ENCODE results near the gene APC2.

Gene APC2

DNA sequence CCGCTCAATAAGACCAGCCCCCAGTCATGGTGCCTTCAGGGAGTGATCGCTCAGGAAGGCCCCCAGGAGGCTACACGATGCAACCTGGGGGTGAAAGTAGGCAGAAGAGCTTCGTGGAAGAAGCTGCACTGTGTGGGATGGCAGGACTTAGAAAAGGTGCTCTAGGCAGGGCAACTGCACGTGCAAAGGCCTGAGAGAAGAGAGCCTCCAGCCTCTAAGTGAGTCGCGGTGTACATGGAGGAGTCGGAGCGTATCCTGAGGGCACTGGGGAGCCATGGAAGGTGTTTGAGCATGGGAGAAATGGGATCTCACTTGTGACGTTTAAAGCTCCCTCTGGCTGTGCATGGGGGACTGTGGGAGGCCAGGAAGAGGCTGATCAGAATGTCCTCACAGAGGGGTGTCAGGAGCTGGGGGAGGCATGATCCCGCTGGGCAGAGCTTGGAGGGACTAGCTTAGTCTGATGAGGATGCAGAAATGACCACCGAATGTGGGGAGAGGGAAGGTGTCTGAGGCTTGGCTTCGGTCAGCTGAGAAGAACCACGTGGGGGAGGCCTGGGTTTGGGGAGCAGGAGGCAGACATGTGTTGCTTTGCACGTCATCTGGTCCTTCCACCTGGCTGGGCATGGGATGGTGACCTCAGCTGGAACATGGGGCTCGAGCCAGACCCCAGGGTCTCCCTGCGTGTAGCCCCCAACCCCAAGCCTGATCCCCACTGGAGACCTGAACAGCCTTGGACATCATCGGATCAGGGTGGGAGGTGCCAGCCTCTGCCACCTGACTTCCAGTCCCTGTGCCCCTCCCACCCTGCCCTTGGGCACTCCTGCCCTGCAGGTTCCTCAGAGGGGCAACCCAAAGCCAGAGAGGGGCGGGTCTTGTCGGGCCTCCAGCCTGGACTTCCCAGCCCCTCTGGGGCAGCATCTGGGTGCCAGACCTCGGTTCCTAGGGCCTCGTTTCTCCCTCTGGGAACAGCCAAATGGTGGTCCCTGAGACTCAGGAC lies 1.1 kb downstream of the APC2 start:
- TF ChIP-seq CTCF (IDR thresholded peaks at IDR 0.05; ENCODE audit: insufficient read depth, low read depth, low read length, missing control alignments), result no peak
- H3K4me3 ChIP-seq (ENCODE audit: low read depth, low read length), result no peak overlapping the region
- no peak for DNase-seq (ENCODE audit: low read depth)

DNA sequence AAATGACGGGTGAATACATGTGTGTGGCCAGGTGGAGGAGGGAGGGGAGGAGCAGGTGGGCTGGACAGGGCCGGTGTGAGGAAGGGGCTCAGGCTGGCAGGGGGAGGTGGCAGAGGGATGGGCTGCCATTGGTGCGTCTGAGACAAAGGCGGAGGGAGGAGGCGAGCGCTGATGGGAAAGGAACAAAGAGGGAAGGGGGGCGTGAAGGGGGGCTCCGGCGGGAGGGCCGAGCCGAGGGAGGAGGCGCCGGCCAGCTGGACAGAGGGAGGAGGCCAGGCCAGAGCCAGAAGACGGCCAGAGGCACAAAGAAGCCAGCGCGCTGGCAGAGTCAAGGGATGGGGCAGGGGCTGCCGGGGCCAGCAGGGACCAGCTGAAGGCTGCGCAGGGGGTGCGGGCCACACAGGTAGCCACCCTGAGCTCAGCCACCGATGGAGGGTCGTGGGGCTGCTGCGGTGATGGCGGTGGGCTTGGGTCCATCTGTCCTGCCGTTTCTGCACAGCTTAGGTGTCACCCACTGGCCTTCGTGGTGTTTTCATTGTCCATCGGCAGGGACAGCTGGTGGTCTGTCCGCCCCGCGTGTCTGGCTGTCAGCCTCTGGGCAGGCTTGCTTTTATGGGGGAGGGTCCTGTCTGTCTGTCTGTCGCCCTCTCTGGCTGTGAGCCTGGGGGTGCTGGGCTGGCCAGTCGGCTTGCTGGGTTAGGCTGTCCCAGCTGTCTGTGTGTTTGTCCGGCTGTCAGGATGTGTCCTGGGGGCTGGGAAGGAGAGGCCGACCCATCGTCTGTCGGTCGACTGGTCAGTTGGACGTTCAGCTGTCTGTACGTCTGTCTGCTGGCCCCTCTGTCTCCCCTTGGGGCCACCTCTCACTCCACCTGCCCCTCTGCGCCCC lies 2.2 kb downstream of the APC2 start:
- H3K4me3 ChIP-seq (ENCODE audit: low read depth, low read length), result no peak overlapping the region
- TF ChIP-seq CTCF (IDR thresholded peaks at IDR 0.05; ENCODE audit: insufficient read depth, low read depth, low read length, missing control alignments), result no peak
- no peak for DNase-seq (ENCODE audit: low read depth)

DNA sequence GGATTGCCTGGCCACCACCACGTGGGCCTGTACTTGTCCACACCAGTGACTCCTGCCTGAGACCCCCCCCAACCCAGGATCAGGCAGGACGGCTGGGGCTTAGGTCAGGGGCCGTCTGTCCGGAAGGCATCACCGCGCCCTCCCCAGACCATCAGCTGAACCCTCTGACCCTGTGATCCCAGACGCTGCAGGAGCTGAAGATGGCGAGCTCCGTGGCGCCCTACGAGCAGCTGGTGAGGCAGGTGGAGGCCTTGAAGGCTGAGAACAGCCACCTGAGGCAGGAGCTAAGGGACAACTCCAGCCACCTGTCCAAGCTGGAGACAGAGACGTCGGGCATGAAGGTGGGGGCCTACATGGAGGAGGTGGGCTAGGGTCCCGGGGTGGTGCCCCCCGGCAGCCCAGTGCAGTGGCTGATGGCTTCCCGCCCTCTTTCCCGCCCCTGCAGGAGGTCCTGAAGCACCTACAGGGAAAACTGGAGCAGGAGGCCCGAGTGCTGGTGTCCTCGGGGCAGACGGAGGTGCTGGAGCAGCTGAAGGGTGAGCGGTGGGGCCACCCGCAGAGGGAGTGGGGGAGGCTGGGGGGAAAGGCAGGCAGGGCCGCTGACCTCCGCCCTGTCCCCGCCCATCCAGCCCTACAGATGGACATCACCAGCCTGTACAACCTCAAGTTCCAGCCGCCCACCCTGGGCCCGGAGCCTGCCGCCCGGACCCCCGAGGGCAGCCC lies 3.0 kb downstream of the APC2 start:
- H3K4me3 ChIP-seq (ENCODE audit: low read depth, low read length), result no peak overlapping the region
- DNase-seq (ENCODE audit: low read depth), result no peak
- no peak for TF ChIP-seq CTCF (IDR thresholded peaks at IDR 0.05; ENCODE audit: insufficient read depth, low read depth, low read length, missing control alignments)

DNA sequence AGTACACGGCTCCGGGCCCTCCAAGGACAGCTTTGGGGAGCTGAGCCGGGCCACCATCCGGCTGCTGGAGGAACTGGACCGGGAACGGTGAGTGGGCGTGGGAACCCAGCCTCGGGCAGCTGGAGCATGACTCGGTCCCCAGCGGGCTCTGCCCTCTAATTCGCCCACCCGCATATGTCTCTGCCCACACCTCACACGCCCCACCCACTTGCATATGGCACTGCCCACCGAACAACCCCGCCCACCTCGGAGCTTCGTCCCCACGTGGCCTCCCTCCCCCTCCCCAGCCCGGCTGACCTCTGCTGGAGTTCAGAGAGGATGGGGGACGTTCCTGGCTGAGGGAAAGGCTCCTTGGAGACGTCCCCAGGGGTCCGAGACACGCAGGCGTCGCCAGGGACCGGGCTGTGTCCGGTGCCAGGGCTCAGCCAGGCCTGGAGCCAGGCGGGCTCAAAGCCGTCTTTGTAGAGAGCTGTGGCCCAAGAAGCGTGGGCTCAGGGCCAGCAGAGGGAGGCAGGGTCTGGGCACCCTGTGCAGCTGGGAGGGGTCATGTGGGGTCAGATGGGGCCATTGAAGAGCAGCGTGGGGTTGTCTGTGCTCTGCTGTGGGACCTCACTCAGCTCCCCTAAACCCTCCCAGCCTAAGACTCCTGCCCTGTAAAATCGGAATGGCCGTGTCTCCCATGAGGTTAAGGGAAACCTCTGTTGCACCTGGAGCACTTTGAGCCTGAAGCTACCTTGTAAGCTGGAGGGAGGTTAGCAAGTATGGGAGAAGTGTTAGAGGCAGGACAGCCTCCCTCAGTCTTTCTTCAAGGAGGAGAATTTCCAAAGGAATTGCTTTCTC lies 3.8 kb downstream of the APC2 start:
- H3K4me3 ChIP-seq (ENCODE audit: low read depth, low read length), result no peak overlapping the region
- TF ChIP-seq CTCF (IDR thresholded peaks at IDR 0.05; ENCODE audit: insufficient read depth, low read depth, low read length, missing control alignments), result no peak
- no peak for DNase-seq (ENCODE audit: low read depth)

DNA sequence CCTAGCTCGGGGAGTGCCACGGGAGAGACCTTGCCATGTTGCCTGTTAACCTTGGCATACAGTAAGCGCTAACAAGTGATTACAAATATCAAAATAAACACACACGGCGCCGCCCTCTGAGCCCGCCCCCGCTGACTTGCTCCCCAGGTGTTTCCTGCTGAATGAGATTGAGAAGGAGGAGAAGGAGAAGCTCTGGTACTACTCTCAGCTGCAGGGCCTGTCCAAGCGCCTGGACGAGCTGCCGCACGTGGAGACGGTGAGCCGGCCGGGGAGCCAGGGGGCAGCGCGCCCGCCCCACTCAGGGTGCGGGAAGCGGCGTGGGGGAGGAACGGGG lies 5.0 kb downstream of the APC2 start:
- no peak for TF ChIP-seq CTCF (IDR thresholded peaks at IDR 0.05; ENCODE audit: insufficient read depth, low read depth, low read length, missing control alignments)
- H3K4me3 ChIP-seq (ENCODE audit: low read depth, low read length), result no peak overlapping the region
- no peak for DNase-seq (ENCODE audit: low read depth)

All from GM12865 (cell line).